Thymus (tissue), 11 donors: ENCODE results near the gene PCSK1N. TPM values are rescaled to one million over a fixed set of nuclear protein-coding genes. Genes with fewer than 3 reads are reported as not detected.

ENCODE experiments used
- DNase-seq, 9 donors: peaks; one replicate each; pipeline ENCODE4 v3.0.0-alpha.2; 2013; ENCODE audit warnings: low spot score in 9 of 9, low read depth in 6 of 9, missing footprints in 1 of 9
- H3K27ac ChIP-seq, 2 donors: one replicate each; pipeline ENCODE4 v1.5.1; 2013; ENCODE audit warnings: control low read depth in 1 of 2, low read depth in 1 of 2, low read length in 1 of 2, mild to moderate bottlenecking in 1 of 2, moderate library complexity in 1 of 2
- H3K27me3 ChIP-seq, 2 donors: one replicate each; pipeline ENCODE4 v1.5.1; 2013; ENCODE audit warnings: low read length in 1 of 2; ENCODE audit not compliant: control insufficient read depth in 2 of 2, insufficient read depth in 1 of 2
- H3K36me3 ChIP-seq, 2 donors: one replicate each; pipeline ENCODE4 v1.5.1; 2013; ENCODE audit warnings: low read length in 1 of 2, mild to moderate bottlenecking in 1 of 2, moderate library complexity in 1 of 2; ENCODE audit not compliant: control insufficient read depth in 2 of 2, insufficient read depth in 2 of 2
- H3K4me1 ChIP-seq, 2 donors: one replicate each; pipeline ENCODE4 v1.5.1; 2013; ENCODE audit warnings: low read length in 2 of 2; ENCODE audit not compliant: control insufficient read depth in 2 of 2, insufficient read depth in 2 of 2
- H3K4me3 ChIP-seq, 2 donors: one replicate each; pipeline ENCODE4 v1.5.1; 2013; ENCODE audit warnings: low read length in 2 of 2, control low read depth in 1 of 2, mild to moderate bottlenecking in 1 of 2
- H3K9me3 ChIP-seq, 2 donors: one replicate each; pipeline ENCODE4 v1.5.1; 2013; ENCODE audit warnings: low read length in 1 of 2, mild to moderate bottlenecking in 1 of 2; ENCODE audit not compliant: control insufficient read depth in 2 of 2, insufficient read depth in 1 of 2
- WGBS: extraction: QIAGEN DNeasy Blood & Tissue Kit; methylation state at CpG from one replicate; pipeline ENCODE4 v1.1.7; 2013; 5-methylcytosine and 5-hydroxymethylcytosine counted together
- polyA plus RNA-seq: library from polyadenylated mRNA; stranded (reverse); fragments of 200-250 nt; gene quantifications from one replicate; pipeline ENCODE4 v1.2.3, GENCODE V29; 2013
- total RNA-seq: library from RNA; stranded (reverse); fragments of 120-200 nt; gene quantifications from one replicate; pipeline ENCODE4 v1.2.4, GENCODE V29; 2013
- donor health status: healthy.

PCSK1N gene
- total and polyA plus RNA-seq, 2 donors = 0.33 to 0.55 TPM

DNA sequence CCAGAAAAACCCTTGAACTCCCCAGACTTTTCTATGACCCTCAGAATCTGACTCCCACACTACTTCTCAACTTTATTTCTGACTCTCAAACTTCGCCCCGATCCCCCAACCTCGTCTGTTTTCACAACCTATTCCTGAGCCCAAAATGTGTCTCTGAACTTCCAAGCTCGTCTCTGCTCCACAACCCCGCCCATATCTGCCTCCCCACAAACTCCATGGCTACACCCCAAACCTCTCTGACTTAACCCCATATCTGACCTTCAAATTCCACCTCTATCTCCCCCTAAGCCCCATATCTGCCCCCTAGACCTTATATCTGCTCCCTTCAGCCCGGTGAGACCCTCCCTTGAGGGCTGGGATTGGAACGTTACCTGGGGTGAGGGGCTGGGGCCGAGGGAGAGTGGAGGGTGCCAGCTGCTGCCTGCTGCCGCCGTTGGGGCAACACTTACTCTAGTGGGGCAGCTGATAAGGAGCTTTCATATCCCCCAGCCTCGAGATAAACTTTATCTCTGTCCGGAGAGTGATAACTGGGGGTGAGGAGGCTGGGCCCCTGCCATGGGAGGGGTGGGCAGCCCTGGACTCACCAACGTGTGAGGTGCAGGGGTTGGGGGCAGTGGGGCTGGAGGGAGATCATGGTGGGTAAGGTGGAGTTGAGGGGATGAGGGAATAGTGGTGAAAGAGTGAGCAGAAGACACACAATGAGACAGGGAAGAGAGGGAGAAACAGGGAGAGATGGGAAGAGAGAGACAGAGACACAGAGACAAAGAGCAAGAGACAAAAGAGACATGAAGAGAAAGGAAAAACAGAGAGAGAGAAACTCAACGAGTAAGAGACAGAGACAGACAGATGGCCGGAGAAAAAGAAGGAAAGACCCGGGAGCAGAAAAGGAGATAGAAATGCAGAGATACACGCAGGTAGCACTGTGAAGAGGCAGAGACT lies 47.6 kb downstream of the PCSK1N start:
- H3K27ac ChIP-seq = no peak overlapping the region
- no peak for DNase-seq
- H3K4me1 ChIP-seq = peaks cover 0 to 7% of the 10 kb centered on the region in 2 donors
- H3K27me3 ChIP-seq = no peaks in the 10 kb centered on the region
- no peaks in the 10 kb centered on the region for H3K36me3 ChIP-seq
- no peak overlapping the region for H3K4me3 ChIP-seq
- no peaks in the 10 kb centered on the region for H3K9me3 ChIP-seq
- WGBS = 87% methylated on average over 17 of the region's 17 CpGs

DNA sequence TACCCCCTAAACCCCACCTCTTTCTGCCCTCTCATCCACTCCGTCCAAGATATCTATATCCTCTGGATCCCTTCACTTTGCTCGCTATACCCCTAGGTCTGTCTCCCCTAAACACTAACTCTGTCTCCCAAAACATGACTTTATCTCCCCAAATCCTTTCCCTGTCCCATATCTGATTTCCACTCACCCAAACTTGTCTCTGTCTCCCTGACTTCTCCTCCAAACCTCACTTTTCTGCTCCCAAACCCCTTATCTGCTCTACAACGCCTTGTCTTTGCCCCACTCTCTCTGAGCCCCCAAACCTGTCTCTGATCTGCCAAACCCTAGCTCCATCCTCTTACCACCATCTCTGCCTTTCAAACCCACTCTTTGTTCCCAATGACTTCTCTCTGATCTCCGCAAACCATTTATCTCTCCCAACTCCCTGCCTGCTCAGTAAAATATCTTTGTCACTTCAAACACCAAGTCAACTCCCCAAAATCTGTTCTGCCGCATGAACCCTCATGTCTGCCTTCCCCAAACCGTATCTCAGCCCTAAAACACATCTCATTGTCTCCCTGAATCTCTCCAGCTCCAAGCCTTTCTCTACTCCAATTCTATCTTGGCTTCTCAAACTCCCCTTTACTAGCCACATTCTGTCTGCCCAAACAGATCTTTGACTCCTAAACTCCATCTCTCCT lies 48.4 kb downstream of the PCSK1N start:
- Histone ChIP-seq H3K4me1 (peaks cover 0 to 7% of the 10 kb centered on the region in 2 donors), H3K36me3 (no peaks in the 10 kb centered on the region), H3K27me3 (no peaks in the 10 kb centered on the region), H3K4me3 (no peak overlapping the region), H3K9me3 (no peaks in the 10 kb centered on the region), H3K27ac (no peak overlapping the region)
- 94% methylated on average over 6 of the region's 6 CpGs for WGBS
- no peak for DNase-seq

DNA sequence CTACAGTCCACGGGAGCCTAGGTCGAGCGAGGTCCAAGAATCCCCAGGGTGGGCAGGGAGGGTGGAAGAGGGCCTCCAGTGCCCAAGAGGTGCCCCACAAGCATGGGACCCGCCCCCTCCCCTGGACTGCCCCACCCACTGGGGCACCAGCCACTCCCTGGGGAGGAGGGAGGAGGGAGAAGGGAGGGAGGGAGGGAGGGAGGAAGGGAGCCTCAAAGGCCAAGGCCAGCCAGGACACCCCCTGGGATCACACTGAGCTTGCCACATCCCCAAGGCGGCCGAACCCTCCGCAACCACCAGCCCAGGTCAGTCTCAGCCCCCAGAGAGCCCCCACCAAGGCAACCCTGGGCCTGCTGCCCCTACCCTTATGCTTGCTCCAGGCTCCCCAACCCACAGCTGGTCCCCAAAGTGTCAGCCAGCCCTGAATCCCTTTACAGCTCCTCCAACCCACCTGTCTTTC lies 49.0 kb downstream of the PCSK1N start, which contains the start of gene GATA1:
Gene GATA1 (plus strand): TSS at position 250 of the 460 bp plus-strand sequence. CDS start 4,520 bp downstream, outside the sequence.
- DNase-seq = no peak
- no peaks in the 10 kb centered on the region for H3K9me3 ChIP-seq
- no peak within 1 kb of the TSS for H3K27ac ChIP-seq
- H3K4me3 ChIP-seq = no peak within 1 kb of the TSS
- H3K36me3 ChIP-seq = no peaks in the 10 kb centered on the region
- H3K27me3 ChIP-seq = no peaks in the 10 kb centered on the region
- WGBS = 93% methylated on average over 7 of the region's 7 CpGs
- H3K4me1 ChIP-seq = peaks cover 0 to 7% of the 10 kb centered on the region in 2 donors

GRCh38 chrX:48785540-48786214 lies 49.7 kb downstream of the PCSK1N start:
- Histone ChIP-seq H3K27me3 (no peaks in the 10 kb centered on the region), H3K4me1 (peaks cover 0 to 7% of the 10 kb centered on the region in 2 donors), H3K4me3 (no peak overlapping the region), H3K36me3 (no peaks in the 10 kb centered on the region), H3K27ac (no peak overlapping the region), H3K9me3 (no peaks in the 10 kb centered on the region)
- no peak for DNase-seq
- WGBS = 94% methylated on average over 16 of the region's 16 CpGs

- 100% methylated on average over 1 of the region's 1 CpG for WGBS
- H3K9me3 ChIP-seq = no peaks in the 10 kb centered on the region
These were observed 50.2 kb downstream of the PCSK1N start for GRCh38 chrX:48785186-48785539.

GRCh38 chrX:48784726-48785125 lies 50.7 kb downstream of the PCSK1N start:
- WGBS = 89% methylated on average over 3 of the region's 3 CpGs
- Histone ChIP-seq H3K27me3 (no peaks in the 10 kb centered on the region), H3K36me3 (no peaks in the 10 kb centered on the region), H3K4me1 (peaks cover 0 to 5% of the 10 kb centered on the region in 2 donors), H3K27ac (no peak overlapping the region), H3K9me3 (no peaks in the 10 kb centered on the region), H3K4me3 (no peak overlapping the region)
- DNase-seq = no peak

More at GRCh38 chrX:48785186-48785539, 50.2 kb downstream of the PCSK1N start:
- H3K4me3 ChIP-seq = no peak overlapping the region
- H3K27ac ChIP-seq = no peak overlapping the region
- no peaks in the 10 kb centered on the region for H3K36me3 ChIP-seq
- no peaks in the 10 kb centered on the region for H3K27me3 ChIP-seq
- H3K4me1 ChIP-seq = peaks cover 0 to 7% of the 10 kb centered on the region in 2 donors
- DNase-seq = no peak

GRCh38 chrX:48782795-48783194 lies 52.6 kb downstream of the PCSK1N start:
- Histone ChIP-seq H3K4me1 (no peaks in the 10 kb centered on the region), H3K9me3 (no peaks in the 10 kb centered on the region), H3K4me3 (no peak overlapping the region), H3K27ac (no peak overlapping the region), H3K36me3 (no peaks in the 10 kb centered on the region), H3K27me3 (no peaks in the 10 kb centered on the region)
- no peak for DNase-seq
- WGBS = 92% methylated on average over 13 of the region's 13 CpGs

DNA sequence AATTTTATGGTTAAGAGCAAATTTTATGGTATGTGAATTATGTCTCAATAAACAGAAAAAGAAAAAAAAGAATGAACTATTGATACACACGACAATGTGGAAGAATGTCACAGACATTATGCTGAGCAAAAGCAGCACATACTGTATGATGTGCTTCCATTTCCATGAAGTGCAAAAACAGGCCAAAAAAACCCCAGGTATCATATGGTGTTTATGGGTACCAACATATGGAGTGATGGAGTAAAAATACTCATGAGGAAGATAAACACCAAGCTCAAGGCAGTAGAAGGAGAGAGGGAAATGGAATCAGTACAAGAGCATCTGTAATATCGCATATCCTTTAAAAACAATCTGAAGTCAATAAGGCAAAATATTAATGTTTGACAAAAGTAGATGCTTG lies 53.2 kb downstream of the PCSK1N start:
- DNase-seq = no peak
- H3K27ac ChIP-seq = no peak overlapping the region
- no peaks in the 10 kb centered on the region for H3K9me3 ChIP-seq
- H3K27me3 ChIP-seq = no peaks in the 10 kb centered on the region
- no peaks in the 10 kb centered on the region for H3K36me3 ChIP-seq
- WGBS = 94% methylated on average over 2 of the region's 2 CpGs
- H3K4me3 ChIP-seq = no peak overlapping the region
- no peaks in the 10 kb centered on the region for H3K4me1 ChIP-seq
